HG02970 (cell line): Measurements from ENCODE around the gene DHDH.

ENCODE experiments used
- ATAC-seq: cut with Tn5 transposase; IDR thresholded peaks from one replicate; pipeline ENCODE4 v1.9.1; 2021; ENCODE audit warnings: mild to moderate bottlenecking, moderate library complexity, moderate number of reproducible peaks; ENCODE audit not compliant: unreplicated experiment, low FRiP score

Gene DHDH

DNA sequence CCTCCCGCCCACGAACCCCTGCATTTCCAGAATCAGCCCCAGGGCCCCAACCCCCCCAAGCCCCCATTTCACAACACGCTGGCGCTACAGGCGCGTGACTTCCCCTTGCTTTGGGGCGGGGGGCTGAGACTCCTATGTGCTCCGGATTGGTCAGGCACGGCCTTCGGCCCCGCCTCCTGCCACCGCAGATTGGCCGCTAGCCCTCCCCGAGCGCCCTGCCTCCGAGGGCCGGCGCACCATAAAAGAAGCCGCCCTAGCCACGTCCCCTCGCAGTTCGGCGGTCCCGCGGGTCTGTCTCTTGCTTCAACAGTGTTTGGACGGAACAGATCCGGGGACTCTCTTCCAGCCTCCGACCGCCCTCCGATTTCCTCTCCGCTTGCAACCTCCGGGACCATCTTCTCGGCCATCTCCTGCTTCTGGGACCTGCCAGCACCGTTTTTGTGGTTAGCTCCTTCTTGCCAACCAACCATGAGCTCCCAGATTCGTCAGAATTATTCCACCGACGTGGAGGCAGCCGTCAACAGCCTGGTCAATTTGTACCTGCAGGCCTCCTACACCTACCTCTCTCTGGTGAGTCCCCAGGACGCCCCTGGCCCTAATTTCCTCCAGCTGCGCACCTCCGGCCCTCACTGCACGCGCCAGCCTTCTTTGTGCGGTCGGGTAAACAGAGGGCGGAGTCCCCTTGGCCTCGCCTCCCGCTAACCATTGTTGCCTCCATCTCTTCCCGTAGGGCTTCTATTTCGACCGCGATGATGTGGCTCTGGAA is 31.7 kb downstream of the DHDH start, which contains the start of gene FTL:
Gene FTL (plus strand): TSS at position 270 of the 766 bp plus-strand sequence. CDS start 199 bp downstream, at position 469.
- peak; percentile 63 for ATAC-seq

DNA sequence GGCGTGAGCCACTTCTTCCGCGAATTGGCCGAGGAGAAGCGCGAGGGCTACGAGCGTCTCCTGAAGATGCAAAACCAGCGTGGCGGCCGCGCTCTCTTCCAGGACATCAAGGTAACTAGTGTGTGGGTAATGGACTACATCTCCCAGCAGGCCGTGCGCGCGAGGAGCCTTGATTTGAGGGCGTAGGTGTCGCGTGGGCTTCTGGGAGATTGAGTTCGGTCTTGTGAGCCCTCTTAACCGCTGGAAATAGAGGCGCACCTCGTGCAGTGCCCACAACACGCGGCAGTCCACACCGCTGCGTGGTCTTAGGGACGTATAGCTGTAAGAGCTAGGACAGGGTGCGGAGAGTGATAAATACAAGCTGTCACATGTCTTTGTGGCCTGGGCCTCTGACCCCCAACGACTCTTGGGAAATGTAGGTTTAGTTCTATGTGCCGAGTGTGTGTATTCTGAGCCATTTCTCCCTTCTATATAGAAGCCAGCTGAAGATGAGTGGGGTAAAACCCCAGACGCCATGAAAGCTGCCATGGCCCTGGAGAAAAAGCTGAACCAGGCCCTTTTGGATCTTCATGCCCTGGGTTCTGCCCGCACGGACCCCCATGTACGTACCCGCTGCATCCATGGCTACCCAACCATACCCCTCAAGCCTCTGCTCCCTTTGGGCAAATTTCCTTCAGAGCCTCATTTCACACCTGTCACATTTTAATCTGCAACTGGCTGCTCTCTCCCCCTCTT is 32.5 kb downstream of the DHDH start:
- ATAC-seq: peak; percentile 4

DNA sequence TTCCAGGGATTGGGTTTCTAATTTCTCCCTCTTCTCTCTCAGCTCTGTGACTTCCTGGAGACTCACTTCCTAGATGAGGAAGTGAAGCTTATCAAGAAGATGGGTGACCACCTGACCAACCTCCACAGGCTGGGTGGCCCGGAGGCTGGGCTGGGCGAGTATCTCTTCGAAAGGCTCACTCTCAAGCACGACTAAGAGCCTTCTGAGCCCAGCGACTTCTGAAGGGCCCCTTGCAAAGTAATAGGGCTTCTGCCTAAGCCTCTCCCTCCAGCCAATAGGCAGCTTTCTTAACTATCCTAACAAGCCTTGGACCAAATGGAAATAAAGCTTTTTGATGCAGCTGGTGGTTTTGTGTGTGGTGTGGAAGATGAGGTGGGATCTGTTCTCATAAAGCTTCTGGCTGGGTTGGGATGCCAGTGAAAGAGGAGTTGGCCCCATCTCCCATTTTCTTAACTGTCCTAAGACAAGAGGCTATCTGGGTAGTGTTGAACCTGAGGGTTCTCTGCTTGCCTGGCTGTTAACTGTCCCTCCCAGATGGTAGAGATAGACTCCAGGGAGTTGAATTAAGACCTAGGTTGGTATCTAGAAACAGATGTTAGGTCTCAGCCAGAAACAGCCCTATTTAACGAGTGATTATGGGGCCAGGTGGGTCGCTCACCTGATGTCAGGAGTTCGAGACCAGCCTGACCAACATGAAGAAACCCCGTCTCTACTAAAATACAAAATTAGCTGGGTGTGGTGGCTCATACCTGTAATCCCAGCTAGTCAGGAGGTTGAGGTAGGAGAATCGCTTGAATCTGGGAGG is 33.2 kb downstream of the DHDH start:
- ATAC-seq: no peak

DNA sequence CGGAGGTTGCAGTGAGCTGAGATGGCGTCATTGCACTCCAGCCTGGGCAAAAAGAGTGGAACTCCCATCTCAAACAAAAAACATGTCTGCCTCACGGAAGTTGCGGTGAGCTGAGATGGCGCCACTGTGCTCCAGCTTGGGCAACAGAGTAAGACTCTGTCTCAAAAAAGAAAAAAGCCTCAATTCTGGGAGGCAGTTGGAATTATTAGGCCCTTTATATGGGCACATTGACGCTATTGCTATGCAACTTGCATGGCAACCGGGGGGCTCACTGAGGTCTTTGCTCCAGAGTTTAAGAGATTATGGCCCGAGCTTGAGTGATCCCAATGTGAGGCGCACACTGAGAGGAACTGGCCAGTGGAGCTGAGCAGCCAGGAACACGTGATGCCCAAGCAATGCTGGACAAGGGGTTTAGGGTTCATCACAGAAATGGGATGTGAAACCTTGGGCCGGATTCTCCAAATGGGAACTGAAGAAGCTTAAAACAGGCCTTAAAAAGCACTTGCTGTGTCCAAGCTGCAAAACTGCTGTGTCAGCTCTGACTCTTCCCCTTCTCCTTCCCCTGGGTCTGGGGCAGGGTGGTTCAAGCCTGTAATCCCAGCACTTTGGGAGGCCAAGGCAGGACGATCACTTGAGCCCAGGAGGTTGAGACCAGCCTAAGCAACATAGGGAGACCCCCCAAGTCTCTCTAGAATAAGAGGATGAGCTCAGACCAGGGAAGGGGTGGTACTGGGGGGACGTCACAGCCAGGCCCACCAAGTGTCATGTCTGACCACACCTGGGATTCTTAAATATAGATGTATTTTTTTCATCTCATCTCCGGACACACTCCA is 34.1 kb downstream of the DHDH start:
- ATAC-seq: no peak

DNA sequence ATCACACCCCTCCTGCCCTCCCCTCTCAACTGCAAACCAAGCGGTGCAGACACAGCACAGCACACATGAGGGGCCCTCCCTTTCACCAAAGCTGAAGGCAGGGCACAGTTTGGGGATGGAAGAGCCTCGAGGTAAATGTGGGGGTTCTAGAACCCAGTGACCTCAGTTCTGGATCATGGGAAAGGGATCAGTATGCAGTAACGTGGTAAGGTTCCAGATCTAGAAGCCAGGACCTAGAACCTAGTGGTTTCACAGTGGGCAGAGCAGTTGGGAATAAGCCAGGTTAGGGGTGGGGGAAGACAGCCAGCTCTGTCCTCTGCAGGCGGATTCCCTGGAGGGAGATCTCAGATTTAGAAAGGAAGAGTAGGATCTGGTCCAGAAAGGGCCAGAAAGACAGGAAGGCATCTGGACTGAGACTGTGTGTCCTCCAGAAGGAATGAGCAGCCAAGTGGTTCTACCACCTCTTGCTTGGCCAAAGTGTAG is 34.7 kb downstream of the DHDH start:
- no peak for ATAC-seq

DNA sequence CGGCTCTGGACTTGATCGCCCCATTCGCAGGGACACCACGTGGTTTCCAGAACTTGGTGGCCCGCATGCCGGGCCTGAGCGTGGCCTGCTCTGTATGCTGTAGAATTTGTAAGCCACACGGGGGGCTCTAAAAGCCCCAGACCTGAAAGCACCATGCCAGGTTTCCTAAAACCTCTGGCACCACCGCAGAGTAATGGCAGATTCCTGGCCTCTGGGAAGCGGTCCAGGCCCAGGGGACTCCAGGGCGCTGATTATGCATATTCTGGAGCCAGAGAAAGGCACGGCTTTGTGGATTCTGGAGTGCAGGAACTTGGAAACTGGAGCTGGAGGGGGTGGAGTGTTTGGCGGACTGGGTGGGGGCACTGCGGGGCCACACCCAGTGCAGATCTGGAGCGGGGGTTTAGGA is 35.3 kb downstream of the DHDH start:
- no peak for ATAC-seq

DNA sequence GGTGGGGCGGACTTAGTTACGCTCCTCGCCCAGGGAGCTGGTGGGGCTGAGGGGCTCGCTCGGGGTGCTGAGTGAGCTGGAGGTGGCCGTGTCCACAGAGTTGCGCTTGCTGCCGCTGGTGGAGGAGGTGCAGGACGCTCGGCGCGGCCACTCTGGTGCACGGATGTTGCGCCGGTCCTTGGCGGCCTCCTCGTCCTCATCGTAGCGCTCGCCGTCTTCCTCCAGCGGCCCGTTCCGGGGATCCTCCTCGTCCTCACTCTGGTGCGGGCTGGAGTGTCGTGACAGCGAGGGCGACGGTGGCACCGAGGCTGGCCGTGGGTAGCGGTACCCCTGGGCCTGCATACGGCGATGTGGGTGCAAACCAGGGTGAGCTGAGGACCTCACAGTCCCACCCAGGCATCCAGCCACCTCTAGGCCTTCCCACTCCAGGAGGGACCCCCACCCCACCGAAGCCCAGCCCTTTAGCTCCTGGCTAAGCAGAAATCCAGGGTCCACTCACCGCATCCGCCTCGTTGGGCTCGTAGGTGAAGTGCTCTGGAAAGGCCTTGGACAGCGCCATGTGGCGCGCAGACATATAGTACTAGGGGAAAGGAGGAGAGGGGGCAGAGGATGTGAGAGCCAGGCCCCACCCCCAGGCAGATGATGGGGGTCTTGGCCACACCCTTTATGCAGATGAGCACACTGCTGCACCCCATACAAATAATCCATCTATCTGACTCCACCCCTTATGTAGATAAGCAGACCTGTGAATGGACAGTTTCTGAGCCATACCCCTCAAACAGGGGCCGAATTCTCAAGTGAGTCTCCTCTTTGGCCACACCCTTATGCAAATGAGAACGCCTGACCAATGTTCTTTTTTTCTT is 36.0 kb downstream of the DHDH start:
- no peak for ATAC-seq

DNA sequence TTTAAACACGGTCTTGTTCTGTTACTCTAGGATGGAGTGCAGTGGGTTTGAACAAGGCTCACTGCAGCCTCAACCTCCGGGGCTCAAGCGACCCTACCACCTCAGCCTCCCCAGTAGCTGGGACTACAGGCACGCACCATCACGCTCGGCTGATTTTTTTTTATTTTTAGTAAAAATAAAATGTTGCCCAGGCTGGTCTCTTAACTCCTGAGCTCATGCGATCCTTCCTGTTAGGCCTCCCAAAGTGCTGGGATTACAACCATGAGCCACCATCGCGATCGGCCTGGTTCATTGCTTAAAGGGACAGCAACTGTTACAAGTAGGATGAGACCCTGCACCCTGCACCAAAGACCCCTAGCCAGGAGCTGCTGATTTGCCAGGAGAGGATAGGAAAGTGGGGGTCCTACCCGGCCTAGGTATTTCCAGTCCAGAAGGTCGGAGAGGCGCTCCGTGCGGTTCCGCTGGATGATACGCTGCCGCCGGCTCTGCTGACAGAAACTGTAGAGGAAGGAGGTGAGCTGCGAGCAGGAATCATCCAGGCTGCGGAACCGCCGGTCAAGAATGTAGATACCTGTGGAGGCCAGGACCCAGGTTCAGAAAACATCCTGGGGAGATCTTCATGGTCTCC is 36.8 kb downstream of the DHDH start:
- ATAC-seq: no peak

DNA sequence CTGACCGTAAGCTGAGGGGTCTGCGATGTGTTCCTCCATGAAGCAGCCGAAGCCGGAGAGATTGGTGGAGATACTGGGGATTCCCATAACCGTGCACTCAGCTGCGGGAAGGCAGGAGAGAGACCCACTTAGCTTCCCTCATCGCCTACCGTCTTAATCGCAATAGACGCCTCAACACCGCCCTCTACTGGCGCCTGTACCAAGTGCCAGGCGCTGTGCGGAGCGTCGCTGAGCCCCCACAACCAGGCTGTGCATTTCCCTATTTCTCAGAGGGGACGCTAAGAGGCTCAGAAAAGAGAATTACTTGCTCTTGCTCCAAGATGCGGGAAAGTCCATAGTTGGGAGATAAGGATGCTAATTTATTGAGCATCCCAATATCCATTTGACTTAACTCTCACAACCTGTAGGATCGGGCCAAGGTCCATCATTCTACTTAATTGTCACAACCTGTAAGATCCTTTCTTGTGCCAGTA is 37.5 kb downstream of the DHDH start:
- no peak for ATAC-seq

DNA sequence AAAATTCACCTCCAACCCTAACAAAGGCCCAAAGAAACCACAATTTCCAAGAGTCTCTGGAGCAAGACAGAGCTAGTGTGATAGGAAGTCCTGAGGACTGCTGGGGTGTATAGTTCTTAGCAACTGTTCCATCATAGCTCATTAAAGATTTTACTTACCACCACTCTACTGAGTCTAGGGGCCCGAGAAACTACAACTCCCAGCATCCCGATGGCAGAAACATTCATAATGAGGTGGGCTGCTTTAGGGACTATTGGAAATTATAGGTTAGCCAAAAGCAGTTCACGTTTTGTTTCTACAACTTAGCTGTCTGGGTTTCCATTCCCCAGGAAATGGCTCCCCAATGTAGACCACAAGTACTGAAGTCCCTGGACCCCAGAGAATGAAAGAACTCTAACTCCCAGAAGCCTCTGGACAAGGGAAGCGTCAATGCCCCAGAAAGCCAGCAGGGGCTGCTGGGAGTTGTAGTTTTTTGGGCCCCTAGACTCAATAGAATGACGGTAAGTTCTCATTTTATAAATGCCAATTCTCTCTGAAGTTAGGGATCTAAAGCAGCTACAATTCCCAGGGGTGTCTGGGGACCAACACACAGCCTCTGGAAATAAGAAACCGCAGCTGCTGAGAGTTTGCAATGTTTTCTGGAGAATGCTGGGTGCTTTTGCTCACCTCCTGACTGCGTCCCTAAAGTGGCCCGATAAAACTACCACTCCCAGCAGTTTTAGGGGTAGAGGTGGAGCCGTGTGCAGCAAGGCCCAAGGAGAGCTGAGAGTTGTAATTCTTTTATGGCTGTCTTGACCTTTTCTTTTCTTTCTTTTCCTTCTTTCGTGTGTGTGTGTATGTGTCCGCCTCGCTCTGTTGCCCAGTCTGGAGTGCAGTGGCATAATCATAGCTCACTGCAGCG is 42.7 kb downstream of the DHDH start:
- no peak for ATAC-seq

DNA sequence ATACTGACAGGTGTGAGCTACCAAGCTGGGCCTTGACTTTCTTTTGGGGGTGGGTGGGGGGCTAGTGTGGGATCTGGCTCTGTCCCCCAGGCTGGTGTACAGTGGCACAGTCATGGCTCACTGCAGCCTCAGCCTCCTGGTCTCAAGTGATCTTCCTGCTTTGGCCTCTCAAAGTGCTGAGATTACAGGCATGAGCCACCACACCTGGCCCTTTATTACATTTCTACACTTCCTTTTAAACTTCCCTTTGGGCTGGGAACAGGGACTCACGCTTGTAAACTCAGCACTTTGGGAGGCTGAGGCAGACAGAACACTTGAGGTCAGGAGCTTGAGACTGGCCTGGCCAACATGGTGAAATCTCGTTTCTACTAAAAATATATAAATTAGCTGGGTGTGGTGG is 43.6 kb downstream of the DHDH start:
- no peak for ATAC-seq

DNA sequence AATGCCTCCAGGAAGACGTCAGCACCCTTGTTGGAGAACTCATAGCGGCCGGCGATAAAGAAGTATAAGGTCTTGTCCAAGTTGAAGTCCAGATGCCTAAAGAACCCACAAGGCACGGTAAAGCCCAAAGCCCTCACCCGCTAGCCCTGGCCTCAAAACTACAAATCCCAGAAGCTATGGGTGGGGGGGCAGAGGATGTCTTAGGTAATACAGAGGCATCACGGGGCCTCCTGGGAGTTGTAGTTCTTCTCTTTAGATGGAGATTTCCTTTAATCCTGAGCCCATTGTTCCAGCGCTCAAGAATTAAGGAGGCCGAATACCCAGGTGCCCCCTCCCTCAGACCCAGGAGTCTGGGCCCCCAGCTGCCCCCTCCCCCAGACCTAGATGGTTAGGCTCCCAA is 48.8 kb downstream of the DHDH start:
- no peak for ATAC-seq

DNA sequence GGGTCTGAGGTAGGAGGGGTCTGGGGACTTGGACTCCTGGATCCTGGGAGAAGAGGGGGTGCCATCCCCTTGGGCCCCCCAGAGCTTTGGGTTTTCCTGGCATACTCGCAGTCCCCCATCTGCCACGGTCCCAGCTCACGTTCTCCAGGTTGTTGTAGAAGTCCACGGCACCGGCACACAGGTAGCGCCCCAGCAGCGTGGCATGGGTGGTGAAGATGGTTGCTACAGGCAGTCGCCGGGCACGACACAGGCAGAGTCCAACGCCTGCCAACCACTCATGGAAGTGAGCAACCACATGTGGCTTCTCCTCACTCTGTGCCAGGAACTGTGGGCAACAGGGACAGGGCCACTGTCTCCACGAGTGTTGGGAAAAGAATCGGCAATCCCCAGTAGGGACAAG is 52.2 kb downstream of the DHDH start:
- ATAC-seq: no peak

DNA sequence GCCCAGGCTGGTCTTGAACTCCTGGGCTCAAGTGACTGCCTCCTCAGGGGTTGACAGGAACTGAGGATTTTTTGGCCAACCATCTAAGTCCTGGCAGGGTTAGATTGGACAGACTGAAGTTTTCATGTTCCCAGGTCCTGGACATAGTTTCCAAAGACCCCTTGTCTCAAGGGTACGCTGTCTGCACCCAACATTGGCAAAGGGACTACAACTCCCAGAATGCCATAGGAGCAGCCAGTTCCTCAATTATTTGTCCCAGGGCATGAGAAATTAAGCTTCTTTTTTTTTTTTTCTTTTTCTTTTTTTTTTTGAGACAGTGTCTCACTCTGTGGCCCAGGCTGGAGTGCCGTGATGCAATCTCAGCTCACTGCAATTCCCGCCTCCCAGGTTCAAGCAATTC is 52.7 kb downstream of the DHDH start:
- ATAC-seq: no peak

DNA sequence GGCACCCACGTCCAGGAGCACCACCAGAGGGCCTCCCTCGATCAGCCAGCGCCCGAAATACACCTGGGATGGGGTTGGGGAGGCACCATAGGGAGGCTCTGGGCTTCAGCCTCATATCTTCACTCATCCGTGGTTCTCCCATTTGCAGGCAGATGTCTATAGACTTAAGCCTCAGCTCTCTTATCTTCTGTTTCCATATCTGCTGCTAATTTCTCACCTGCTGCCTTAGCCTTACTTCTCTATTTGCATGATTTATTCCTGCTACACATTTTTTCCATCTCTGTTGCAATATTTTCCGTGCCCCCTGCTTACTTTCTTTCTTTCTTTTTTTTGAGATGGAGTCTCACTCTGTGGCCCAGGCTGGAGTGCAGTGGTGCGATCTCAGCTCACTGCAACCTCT is 53.8 kb downstream of the DHDH start:
- ATAC-seq: no peak

DNA sequence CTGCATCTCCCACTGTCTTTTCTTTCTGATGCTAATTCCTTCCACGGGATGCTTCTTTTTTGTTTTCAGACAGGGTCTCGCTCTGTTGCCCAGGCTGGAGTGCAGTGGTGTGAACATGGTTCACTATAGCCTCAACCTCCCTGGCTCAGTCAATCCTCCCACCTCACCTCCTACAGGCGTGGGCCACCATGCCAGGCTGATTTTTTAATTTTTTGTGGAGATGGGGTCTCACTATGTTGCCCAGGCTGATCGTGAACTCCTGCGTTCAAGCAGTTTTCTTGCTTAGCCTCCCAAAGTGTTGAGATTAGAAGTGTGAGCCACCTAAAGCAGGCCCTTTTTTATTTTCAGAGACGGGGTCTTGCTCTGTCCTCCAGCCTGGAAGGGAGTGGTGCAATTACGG is 54.8 kb downstream of the DHDH start:
- ATAC-seq: no peak

DNA sequence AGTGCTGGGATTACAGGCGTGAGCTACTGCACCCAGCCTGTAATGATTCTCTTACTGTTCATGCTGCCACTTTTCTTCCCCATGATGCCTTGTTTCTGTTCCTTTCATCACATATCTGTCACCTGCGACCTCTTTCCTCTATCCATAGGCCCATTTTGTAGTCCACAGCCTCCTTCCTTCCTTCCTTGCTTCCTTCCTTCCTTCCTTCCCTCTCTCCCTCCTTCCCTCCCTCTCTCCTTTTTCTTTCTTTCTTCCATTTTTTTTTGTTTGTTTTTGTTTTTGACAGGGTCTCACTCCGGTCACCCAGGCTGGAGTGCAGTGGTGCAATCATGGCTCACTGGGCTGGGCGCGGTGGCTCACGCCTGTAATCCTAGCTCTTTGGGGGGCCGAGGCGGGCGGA is 55.4 kb downstream of the DHDH start:
- no peak for ATAC-seq
